HL-60/S4 treated with retinoic acid at 250 ng/mL for 4 days and 3 days (cell line): ENCODE data around the gene RASGEF1C.

Experiments used
- in situ Hi-C: fragments of 300-500 bp; cut with MboI; formaldehyde crosslinking; loops from 2 replicates; pipeline ENCODE4 v1.7.0; 2022; ENCODE audit warnings: low sequenced_read_pairs

RASGEF1C gene

DNA sequence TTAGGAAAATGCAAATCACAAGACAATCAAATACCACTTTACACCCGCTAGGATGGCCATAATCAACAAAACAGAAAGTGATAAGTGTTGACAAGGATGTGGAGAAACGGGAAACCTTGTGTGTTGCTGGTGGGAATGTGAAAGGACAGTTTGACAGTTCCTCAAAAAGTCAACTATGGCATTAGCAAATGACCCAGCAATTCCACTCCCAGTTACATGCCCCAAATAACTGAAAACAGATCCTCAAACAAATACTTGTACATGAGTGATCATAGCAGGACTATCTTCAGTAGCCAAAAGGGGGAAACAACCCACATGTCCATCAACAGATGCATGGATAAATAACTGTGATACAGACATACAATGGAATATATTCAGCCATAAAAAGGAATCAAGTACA, 21.2 kb downstream of the RASGEF1C start:
- in situ Hi-C loops: no loop called here

DNA sequence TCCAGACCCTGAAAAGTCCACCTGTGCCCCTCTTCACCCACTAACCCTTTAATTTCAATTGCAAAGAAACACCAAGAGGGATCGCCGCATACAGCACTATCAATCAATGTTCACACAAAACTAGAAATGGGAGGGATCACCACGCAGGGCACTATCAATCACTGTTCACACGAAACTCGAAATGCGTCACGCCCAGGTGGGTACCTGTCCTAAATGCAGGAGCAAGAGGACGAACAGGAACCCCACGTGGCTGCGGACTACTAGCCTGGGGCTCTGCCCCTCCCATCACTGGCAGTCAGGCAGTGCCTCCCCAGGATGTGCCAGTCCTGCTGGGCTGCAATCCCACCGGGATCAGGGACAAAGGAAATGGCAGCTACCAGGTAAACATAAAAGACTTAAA, 28.2 kb downstream of the RASGEF1C start:
- in situ Hi-C loops: no loop called here

DNA sequence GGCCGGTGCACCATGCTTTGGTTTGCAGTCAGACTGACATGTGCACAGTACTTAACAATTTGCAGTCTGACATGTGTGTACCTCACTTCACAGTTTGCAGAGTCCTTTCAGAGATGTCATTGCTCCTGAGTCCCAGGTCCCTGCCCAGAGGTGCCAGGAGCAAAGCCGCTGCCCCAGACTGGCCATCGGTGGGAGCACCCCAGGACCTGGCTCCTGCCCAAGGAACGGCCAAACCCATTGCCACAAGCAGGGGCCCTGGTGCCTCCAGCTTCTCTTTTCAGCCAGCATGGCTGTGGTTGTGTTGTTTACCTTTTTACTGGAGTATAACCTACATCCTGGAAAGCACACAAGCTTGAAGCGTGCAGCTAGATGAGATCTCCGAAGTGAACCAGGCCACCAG, 28.6 kb downstream of the RASGEF1C start:
- in situ Hi-C loops: no loop called here

DNA sequence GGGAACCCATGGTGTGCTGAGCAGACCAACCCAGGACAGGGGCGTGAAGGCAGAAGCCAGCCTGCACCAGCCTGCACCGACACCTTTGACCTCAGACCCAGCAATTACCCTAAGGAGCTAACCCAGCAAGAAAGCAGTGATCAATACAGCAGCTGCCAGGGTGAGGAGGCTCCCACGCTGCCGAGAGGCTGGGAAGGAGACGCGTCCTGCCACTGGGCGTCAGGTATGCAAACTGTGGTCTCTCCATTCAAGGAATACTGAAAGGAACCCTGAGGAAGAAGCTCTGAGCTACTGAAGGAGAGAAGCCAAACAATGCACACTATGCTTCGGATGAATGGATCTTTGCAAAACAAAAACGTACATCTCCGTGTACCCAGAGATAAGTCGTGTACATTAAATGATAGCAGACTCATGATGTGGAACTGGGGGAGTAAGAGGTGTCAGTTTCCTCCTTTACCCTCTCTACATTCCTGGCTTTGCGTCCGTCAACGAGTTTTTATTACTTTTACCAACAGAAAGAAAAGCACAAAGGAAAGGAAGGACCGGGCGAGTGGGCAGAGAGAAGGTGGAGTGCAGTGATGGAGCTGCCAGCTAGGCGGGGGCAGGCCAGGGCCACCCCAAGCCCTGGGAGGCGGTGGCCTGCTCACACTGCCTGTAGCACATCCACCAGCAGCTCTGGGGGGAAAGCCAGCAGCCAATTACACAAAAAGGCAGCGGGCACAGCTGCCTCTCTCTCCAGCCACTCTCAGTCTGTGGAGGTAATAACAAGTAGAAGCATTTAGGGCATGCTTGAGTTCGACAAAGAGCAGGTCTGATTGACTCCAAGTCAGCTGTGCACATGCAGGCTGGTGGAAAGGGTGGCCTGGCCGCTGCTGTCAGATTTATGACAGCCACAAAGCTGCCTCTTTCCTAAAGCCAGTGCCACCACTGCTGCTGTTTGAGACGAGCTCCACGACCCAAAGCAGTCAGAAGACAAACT, 29.3 kb downstream of the RASGEF1C start:
- in situ Hi-C loops: no loop called here

DNA sequence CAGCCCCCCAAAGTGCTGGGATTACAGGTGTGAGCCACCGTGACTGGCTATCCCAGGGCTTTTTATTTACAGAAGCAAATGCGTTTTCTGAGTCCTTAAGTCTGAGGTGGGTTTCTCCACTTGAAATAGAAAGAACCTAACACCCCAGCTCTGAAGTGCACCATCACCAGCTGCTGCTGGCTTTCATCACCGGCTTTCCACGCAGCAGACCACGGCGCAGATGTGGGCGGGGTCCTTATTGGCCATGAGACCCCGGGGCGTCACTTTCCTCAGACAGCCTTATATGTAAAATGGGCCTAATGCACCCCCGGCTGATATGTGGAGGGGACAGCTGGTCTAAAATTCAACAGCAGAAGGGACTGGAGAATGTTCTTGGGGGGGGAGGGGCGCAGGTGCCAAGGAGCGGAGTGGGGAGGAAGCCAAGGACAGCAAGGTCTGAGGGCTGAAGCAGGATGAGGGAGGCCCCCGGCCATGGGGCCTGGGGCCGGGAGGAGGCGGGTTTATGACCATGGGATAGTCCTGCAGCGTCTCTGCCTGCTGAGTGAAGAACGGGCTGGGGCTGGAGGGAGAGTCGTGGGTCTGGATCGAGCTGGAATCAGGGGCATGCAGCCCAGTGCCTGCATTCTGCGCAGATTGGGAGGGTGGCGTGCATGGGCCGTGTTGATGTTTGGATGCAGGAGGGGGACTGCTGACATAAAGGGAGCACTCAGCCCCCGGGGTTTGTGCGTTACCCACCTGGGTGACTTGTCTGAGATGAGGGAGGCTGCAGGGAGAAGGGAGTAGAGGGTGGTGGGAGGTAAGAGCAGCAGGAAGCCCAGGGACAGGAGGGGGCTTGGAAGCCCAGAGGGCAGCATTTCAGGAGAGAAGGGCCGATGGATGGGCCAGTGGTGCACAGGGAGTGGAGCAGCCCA, 30.2 kb downstream of the RASGEF1C start:
- in situ Hi-C loops: no loop called here

DNA sequence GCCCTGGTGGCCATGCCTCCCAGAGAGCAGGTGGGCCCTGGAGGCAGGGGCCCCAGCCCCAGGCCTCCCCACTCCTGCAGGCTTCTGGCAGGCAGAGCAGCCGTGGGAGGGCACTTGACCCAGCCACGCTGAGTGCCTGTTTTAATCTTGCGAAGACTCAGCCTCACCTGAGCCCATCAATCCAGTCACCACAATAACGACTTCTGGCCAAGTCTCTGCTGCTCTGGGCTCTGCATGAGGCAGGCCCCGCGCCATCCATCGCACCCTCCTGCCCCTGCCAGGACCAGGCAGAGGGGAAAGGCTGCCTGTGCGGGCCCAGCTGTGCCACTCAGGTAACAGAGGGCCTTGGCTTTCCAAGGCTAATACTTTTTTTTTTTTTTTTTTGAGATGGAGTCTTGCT, 32.8 kb downstream of the RASGEF1C start:
- in situ Hi-C loops: no loop called here

DNA sequence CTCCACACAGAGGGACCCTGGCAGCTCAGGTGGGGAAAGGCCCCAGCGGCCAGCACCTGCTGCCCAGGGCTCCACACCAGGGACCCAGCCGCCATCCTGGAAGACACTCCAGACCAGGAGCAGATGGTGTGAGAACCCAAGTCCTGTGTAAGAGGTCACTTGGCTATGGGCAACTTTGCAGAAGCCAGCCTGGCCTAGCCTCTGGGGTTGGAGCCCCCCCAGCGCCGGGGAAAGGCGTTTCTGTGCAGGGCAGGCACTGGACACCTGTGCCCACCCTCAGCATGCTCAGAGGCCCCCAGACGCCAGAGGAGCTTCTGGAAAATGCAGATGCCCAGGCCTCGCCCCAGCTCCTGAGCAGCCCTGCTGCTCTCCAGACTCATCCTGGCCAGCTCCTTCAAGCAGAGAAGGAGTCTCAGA, 34.0 kb downstream of the RASGEF1C start:
- in situ Hi-C loops: no loop called here

DNA sequence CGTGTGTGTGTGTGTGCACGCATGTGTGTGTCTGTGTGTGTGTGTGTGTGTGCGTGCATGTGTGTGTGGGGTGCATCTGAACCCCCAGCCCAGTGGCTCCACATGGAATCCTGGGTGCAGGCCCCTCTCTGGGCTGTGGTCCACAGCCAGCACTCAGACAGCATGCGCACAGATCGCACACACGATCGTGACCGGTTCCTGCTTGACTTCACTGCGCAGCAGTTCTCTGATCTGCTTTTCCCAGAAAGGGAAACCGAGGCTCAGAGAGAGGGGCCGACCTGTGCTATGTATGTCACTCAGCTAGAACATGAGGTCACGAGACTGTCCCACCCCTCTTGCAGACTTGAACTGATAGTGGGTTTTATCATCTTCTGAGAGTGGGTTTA, 34.4 kb downstream of the RASGEF1C start:
- in situ Hi-C loops: no loop called here

DNA sequence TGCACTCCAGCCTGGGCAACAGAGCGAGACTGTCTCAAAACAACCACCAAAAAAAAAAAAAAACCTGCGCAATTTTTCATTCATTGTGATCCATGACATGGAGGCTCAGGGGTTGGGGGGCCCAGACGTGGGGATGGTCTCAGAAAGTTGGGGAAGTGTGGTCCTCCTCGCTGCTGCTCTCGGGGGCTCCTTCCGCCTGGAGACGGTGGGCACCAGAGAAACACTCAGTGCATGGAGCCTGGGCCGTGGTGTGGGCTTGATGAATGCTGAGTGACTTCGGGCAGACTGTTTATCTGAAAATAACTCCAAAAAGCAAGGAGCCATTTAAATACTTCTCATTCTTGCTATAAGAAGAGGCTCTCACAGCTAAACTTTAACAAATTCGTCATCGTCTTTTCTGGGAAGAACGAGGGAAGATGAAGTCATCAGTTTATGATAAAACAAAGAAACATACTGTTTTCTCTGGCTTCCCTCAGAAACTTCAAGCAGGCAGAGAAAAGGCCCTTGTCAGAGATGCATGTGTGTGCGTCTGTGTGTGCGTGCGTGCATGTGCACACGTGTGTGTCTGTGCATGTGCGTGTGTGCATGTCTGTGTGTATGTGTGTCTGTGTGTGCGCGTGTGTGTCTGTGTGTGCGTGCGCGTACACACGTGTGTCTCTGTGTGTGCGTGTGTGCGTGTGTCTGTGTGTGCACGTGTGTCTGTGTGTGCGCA, 35.0 kb downstream of the RASGEF1C start:
- in situ Hi-C loops: no loop called here

DNA sequence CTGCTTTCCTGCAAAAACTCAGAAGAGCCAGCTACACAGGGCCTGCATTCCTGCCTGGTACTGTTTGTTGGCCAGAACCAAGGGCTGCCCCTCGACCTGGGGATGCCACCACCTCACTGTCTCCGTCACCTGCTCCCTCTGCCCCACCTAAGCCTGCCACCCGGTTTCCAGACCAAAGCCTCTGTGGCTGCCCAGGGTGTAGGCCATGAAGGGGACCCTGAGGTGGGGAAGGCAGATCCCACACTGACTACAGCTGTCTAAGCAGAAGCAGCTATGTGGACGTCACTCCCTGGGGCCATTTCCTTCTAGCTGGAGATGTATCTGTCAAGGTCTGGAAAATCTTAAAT, 35.8 kb downstream of the RASGEF1C start:
- in situ Hi-C loops: no loop called here

DNA sequence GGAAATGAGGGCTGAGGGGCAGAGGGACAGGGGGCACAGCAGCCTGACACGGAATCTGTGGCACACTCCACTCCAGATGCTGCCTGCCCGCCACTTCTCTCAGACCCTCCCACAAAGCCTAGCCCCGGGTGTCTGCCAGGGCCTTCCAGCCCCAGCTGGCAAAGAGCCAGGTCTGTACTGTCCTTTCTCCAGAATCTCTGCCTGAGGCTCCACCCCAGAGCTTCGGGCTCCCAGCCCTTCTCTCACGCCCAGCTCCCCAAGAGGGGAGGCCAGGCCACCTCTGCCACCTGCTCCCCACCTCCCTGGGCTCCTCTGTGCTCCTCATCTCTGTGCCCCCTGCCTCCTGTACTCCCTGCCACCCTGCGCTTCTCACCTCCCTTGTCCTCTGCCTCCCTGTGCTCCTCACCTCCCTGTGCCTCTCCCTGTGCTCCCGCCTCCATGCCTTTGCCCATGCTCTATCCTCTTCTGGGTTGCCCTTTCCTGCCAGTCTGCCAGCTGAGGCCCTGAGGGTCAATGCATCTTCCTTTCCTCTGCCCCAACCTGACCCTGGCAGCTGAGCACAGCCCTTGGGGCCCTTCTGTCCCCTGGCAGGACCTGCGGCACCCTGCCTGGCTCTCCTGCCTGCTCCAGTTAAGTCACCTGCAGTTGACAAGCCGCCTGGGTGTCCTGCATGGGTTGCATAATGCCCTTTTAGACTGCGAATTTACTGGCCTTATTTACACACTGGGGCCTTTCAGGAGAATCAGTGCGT, 36.4 kb downstream of the RASGEF1C start:
- in situ Hi-C loops: no loop called here

DNA sequence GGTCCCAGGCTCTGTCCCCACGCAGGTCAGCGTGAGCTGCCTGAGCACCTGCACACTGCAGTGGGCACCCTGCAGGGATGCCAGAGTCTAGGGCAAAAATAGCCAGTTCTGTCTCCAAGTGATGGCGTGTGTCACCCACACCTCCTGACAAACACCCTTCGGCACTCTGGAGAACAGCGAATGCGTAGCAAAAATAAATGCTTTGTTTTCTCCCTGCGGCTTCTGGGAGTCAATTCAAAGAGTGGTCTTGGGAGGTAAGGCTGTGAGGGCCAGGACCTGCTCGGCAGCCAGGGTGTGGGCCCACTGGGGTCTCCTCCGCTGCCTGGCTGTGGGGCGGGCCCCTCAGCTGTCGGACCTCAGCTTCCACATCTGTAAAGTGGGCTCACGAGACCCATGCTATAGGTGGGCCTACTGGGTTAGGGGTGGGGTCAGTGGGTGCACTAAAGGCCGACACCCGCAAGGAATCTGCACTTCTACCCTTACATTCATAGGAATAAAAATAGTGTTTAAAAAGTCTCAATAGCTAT, 37.4 kb downstream of the RASGEF1C start:
- in situ Hi-C loops: no loop called here

DNA sequence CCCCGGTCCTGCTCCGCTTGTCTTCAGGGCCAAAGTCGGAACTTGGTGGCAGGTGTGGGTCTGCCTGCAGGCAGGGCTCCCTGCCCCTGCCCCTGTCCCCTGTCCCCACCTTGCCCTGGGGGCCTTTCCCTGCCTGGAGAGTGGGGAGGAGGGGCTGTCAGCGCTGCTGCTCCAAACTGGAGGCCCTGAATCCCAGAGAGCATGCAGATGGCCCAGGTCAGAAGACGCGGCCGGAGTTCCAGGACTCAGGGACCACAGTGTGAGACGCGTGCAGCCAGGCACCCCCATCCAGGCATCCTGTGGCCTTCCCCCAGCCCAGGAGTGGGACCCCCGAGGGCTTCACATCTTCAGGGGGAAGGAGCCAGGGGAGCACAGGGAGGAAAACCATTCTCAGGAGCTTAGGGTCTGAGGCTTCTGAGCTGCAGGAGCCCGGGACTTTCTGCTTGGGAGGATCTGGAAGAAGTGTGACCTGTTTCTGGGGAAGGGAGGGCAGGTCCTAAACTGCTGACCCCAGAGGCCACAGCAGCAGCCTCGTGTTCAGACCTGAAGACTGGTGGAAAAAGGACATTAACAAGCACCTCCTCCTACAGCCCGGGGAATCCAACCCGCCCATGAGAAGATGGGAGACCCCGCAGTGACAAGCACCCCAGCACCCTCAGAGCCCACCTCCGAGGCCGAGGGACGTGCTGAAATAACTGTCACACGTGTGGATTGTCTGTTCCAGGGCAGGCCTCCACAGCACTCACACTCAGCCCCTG, 38.0 kb downstream of the RASGEF1C start:
- in situ Hi-C loops: no loop called here

DNA sequence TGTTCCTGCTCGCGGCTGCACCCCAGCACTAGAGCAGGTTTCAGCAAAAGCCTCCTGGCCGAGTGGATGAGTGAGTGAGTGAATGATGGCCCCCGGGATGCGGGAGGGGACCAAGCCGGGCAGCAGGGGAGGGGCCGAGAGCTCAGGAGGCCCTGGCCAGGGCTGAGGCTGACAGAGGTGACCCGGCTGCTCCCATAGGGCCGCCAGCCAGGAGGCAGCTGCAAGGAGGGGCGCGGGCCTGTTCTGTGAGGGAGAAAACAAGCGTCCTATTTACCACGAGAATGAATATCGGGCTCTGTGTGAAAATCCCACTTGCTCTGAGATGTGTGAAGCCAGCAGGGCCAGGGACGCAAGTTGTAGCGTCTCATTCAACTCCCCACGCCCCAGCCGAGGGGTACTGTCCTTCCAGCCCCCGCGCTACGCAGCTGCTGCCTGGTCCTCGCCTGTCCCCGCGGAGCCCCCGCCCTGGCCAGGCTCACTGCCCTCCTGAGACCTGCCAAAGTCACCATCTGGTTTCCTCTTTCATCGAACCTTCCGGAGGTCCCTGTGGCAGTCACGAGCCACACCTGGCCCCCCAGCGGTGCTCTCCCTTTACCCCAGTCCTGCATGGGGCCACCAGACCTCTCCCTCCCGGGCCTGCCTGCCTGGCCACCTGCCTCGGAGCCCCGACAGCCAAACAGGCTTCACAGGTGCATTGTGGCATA, 38.8 kb downstream of the RASGEF1C start:
- in situ Hi-C loops: no loop called here

DNA sequence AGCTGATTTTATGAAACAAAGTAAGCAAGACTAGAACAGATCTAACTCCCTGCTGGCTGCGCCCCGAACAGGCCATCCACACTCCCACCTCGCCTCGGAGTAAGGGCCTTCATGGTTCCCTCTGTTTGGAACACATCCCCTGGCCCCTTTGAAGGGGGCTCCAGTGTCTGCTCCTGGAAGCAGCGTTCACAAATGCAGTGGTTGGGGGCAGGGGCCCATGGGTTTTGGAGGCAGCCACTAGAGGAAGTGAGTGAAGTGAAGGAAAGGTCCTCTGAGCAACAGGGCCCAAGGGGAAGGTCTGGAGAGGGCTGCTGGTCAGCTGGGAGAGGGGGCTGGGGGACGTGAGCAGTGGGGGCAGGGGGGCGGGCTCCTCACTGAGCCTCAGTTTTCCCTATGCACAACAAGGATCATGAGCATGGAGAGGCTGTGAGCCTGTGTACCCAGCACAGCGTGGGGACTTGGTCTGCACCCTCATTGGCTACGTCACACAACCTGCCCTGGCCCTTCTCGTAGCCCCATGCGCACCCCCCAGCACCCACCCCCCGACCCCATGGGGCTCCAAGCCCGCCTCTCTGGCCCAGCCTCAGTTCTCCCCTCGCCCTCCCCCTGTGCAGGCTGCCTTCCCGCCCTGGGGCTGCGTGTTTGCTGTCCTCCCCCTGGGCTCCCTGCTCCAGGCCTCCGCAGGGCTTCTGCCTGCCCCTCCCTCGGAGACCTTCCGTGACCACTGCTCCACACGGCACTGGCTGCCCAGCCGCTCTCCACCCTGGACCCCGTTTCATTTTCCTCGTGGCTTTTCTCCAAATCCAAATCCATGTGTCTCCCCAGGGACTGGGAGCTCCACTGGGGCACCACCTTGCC, 39.5 kb downstream of the RASGEF1C start:
- in situ Hi-C loops: no loop called here

DNA sequence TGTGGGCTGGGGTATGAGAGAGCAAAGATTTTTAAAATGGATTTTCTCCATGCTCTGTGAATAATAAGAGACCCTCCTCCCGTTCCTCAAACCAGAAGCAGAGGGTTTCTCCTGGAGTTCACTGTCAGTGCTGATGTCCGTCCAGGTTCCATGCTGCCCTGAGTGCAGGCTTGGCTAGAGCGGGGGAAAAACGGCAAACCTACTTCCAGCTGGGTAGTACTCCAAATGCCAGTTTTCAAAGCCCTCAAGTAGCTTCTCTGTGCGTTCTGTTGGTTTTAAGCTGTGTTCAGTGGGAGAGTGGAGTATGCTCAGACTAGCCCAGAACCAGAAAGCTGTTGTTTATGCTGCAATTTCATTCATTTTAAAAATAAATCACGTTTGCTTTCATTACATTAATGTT, 40.3 kb downstream of the RASGEF1C start:
- in situ Hi-C loops: no loop called here

DNA sequence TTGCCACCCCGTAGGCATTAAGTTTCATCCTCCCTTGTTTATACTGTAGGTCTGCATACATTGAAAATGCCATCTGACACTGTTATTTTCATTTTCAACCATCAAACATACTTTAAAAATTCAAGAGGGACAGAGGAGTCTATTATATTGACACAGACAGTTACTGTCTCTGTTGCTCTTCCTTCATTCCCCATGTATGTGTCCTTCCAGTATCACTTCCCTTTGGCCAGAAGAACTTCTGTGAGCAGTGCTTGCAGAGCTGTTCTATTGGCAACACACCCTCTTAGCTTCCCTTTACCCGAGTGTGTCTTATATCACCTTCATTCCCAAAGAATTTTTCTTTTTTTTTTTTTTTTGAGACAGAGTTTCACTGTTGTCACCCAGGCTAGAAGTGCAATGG, 42.8 kb downstream of the RASGEF1C start:
- in situ Hi-C loops: no loop called here

DNA sequence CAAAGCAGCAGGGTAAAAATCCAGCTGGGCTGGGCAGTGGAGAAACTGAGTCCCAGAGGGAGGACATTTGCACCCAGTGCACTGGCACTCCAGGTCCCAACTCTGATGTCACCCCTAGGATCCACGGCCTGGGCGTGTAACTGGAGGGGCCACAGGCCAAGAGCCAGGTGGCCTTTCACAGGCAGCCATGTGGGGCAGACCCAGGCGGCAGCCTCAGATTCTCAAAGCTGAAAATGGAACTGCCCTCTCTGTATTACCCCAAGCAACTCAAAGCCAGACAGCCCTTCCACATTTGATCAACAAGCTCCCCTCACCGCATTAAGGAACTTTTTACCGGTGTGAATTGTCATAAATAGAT, 46.7 kb downstream of the RASGEF1C start:
- in situ Hi-C loops: no loop called here
